Loucy (cell line): ENCODE measurements around the gene ADGRL3.
"Not testable (repeated sequence)": the region's sequence is repeated elsewhere in the genome, so short reads cannot be mapped to it uniquely, and the experiment has no call there.

Experiments
- CTCF ChIP-seq: fragments of 200-600 bp; sonication (generic); conservative IDR thresholded peaks from 2 replicates; pipeline ENCODE4 v1.5.1; 2014; ENCODE audit warnings: mild to moderate bottlenecking, antibody characterized with exemption, low read length
- EZH2phosphoT487 ChIP-seq: fragments of 200-600 bp; IDR thresholded peaks from 2 replicates; pipeline ENCODE4 v1.6.1; 2018; ENCODE audit warnings: antibody characterized with exemption, mild to moderate bottlenecking, moderate library complexity, borderline replicate concordance

GRCh38 chr4:61387372-61387771 is 187.2 kb downstream of the ADGRL3 start:
- TF ChIP-seq CTCF, EZH2phosphoT487: not testable (repeated sequence)
